SKM-1 treated with dmso at 0.1 percent for 144 hours (cell line): ENCODE results near the gene PIK3CD.
"Not testable (repeated sequence)": the region's sequence is repeated elsewhere in the genome, so short reads cannot be mapped to it uniquely, and the experiment has no call there.

Source experiments
- DNase-seq: peaks from one replicate; lab custom pipeline; 2025; ENCODE audit not compliant: unreplicated experiment; lab: John Stamatoyannopoulos, UW

The PIK3CD gene

GRCh38 chr1:9654051-9654833 is 2.7 kb downstream of the PIK3CD start:
- peak; percentile 95 for DNase-seq

- DNase-seq = no peak
These were observed 3.5 kb downstream of the PIK3CD start for GRCh38 chr1:9654834-9655723.

- DNase-seq = no peak
These were observed 4.3 kb downstream of the PIK3CD start for GRCh38 chr1:9655836-9656235.

GRCh38 chr1:9657521-9658032 is 6.0 kb downstream of the PIK3CD start:
- DNase-seq = no peak

GRCh38 chr1:9658199-9658598 is 6.7 kb downstream of the PIK3CD start:
- DNase-seq = no peak

- DNase-seq = no peak
These were observed 7.8 kb downstream of the PIK3CD start for GRCh38 chr1:9659328-9659727.

- DNase-seq = no peak
These were observed 11.7 kb downstream of the PIK3CD start for GRCh38 chr1:9663257-9663656.

GRCh38 chr1:9665193-9665592 is 13.7 kb downstream of the PIK3CD start:
- DNase-seq = no peak

GRCh38 chr1:9668080-9668479 is 16.5 kb downstream of the PIK3CD start:
- no peak for DNase-seq

GRCh38 chr1:9670085-9670484 is 18.6 kb downstream of the PIK3CD start:
- peak; percentile 16 for DNase-seq

GRCh38 chr1:9671377-9672140 is 20.0 kb downstream of the PIK3CD start:
- no peak for DNase-seq

- DNase-seq = no peak
These were observed 20.9 kb downstream of the PIK3CD start for GRCh38 chr1:9672444-9672843.

- no peak for DNase-seq
These were observed 23.9 kb downstream of the PIK3CD start for GRCh38 chr1:9675393-9675792.

GRCh38 chr1:9676128-9676527 is 24.6 kb downstream of the PIK3CD start:
- not testable (repeated sequence) for DNase-seq

- no peak for DNase-seq
These were observed 25.4 kb downstream of the PIK3CD start for GRCh38 chr1:9676815-9677393.

- DNase-seq = no peak
These were observed 28.6 kb downstream of the PIK3CD start for GRCh38 chr1:9680091-9680490.

- DNase-seq = no peak
These were observed 29.3 kb downstream of the PIK3CD start for GRCh38 chr1:9680828-9681227.

GRCh38 chr1:9684801-9685200 is 33.3 kb downstream of the PIK3CD start:
- peak; percentile 75 for DNase-seq

- DNase-seq = no peak
These were observed 35.8 kb downstream of the PIK3CD start for GRCh38 chr1:9687120-9687873.
